GM12874 (cell line): ENCODE data around the gene SLC6A5.

ENCODE experiments used
- TF ChIP-seq, protein P1 (sequence below): IDR thresholded peaks from 2 replicates; pipeline ENCODE4 v1.5.1; 2011; ENCODE audit warnings: low read depth, mild to moderate bottlenecking, control low read depth, low read length, moderate library complexity; ENCODE audit not compliant: insufficient read depth

SLC6A5 gene

DNA sequence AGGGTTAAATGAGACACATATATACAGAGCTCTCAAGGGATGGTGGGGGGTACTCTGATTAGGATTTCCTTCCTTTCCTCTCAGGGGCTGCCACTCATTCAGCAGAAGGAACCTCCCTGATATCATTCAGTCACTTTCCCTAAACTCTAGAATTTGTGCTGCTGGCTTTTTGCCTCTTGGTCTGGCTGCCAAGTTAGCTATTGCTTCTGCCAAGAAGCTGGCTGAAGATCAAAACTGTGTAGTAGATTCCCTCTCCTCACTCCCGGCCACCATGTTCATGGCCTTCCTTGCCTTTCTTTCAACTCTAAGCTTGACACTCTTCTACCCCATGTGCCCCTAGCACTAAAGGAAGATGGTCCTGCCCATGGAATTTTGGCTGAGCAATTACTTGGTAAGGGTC lies 18.7 kb downstream of the SLC6A5 start:
- TF ChIP-seq, protein P1, sequence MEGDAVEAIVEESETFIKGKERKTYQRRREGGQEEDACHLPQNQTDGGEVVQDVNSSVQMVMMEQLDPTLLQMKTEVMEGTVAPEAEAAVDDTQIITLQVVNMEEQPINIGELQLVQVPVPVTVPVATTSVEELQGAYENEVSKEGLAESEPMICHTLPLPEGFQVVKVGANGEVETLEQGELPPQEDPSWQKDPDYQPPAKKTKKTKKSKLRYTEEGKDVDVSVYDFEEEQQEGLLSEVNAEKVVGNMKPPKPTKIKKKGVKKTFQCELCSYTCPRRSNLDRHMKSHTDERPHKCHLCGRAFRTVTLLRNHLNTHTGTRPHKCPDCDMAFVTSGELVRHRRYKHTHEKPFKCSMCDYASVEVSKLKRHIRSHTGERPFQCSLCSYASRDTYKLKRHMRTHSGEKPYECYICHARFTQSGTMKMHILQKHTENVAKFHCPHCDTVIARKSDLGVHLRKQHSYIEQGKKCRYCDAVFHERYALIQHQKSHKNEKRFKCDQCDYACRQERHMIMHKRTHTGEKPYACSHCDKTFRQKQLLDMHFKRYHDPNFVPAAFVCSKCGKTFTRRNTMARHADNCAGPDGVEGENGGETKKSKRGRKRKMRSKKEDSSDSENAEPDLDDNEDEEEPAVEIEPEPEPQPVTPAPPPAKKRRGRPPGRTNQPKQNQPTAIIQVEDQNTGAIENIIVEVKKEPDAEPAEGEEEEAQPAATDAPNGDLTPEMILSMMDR, result no peak

GRCh38 chr11:20620988-20621387 lies 21.6 kb downstream of the SLC6A5 start:
- TF ChIP-seq, protein P1, result no peak

DNA sequence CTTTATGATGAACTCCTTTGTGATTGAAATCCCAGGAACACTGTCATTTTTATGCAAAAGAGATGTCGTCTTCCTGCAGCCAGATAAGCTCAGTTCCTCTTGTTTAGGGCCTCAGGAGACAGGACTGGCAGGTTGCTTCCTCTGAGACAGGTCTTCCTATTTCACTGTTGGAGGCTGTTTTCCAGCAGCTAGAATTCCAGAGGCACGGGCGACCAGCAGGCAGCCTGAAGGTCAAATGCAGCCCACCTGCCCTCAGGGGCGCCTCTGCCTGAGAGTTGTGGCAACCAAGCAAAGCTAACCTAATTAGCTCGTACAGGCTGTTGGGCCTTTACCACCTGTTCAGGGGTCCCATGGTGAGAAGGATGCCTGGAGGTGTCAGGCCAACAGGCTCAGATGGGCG lies 22.3 kb downstream of the SLC6A5 start:
- TF ChIP-seq, protein P1, result no peak

GRCh38 chr11:20623252-20623651 lies 23.8 kb downstream of the SLC6A5 start:
- TF ChIP-seq, protein P1, result no peak

GRCh38 chr11:20626279-20626678 lies 26.9 kb downstream of the SLC6A5 start:
- TF ChIP-seq, protein P1, result no peak

GRCh38 chr11:20627026-20627425 lies 27.6 kb downstream of the SLC6A5 start:
- TF ChIP-seq, protein P1, result no peak

- TF ChIP-seq, protein P1, result no peak
Measured at GRCh38 chr11:20627701-20628100, 28.3 kb downstream of the SLC6A5 start.
